K562 (cell line): ENCODE data around the gene ACTN1. TPM values are rescaled to one million over a fixed set of nuclear protein-coding genes. Genes with fewer than 3 reads are reported as not detected.
A peak's percentile ranks its signal among the peaks of the same experiment; 100 is the strongest.

Experiments used
- ATAC-seq: fragments of 200-7000 bp; cut with Tn5 transposase; 3 replicates; pipeline ENCODE4 v1.9.1; 2020; ENCODE audit warnings: moderate library complexity
- BruUV-seq: library from RNA; stranded (reverse); fragments of 400-500 nt; replicated peaks from 2 replicates; lab custom pipeline; 2021; lab: Mats Ljungman, UMichigan
- CTCF ChIA-PET: fragments of 300-600 bp; formaldehyde crosslinking; extraction: SDS; loops from one replicate; lab custom pipeline; 2021; ENCODE audit warnings: low intra/inter-chr PET ratio; lab: Yijun Ruan, JAX
- POLR2A ChIA-PET: fragments of 300-600, 350-650 bp; sonication (Branson Sonifier 250); formaldehyde crosslinking; extraction: SDS; loops from one replicate; lab custom pipeline; 2021; ENCODE audit warnings: antibody characterized with exemption, inconsistent platforms; lab: Yijun Ruan, JAX
- DNase-seq, 4 experiments: peaks; one replicate each; pipeline versions ENCODE4 v3.0.0 to v3.0.0-alpha.2; 2011 to 2018; ENCODE audit warnings: low spot score in 3 of 4, mixed read lengths in 3 of 4; ENCODE audit errors: extremely low read depth in 1 of 4
- FAIRE-seq: peaks from 2 replicates; lab custom pipeline; 2011; peaks lifted over from hg19 to GRCh38; lab: Jason Lieb, UNC
- H2AFZ ChIP-seq: 2 replicates; pipeline ENCODE4 v1.6.0; 2011; ENCODE audit warnings: low read depth, low read length, control low read depth, inconsistent platforms
- H3K27ac ChIP-seq: fragments of 200-600 bp; 3 replicates; pipeline ENCODE4 v1.8.0; 2011; ENCODE audit warnings: low read depth, mild to moderate bottlenecking, control low read depth, inconsistent platforms, low read length, moderate library complexity, mixed read lengths; ENCODE audit errors: extremely low read depth
- H3K27me3 ChIP-seq, 2 experiments: fragments of 300-600 bp in 1 of 2; 2 replicates in 1 of 2; 3 replicates in 1 of 2; pipeline versions ENCODE4 v1.6.0 to v1.8.0; 2011; ENCODE audit warnings: inconsistent platforms in 2 of 2, low read length in 2 of 2, mild to moderate bottlenecking in 1 of 2, mixed read lengths in 1 of 2, moderate library complexity in 1 of 2; ENCODE audit not compliant: control insufficient read depth in 2 of 2, insufficient read depth in 2 of 2
- H3K36me3 ChIP-seq: fragments of 300-600 bp; 3 replicates; pipeline ENCODE4 v1.8.0; 2011; ENCODE audit warnings: mild to moderate bottlenecking, low read length, inconsistent platforms; ENCODE audit not compliant: control insufficient read depth, insufficient read depth
- H3K4me1 ChIP-seq, 2 experiments: fragments of 200-600 bp in 1 of 2; replicated peaks in 1 of 2; 2 replicates in 1 of 2; 3 replicates in 1 of 2; pipeline versions ENCODE4 v1.5.1 to v1.8.0; 2011; ENCODE audit warnings: inconsistent platforms in 2 of 2, low read length in 2 of 2, mild to moderate bottlenecking in 1 of 2, mixed read lengths in 1 of 2, moderate library complexity in 1 of 2; ENCODE audit not compliant: control insufficient read depth in 2 of 2, insufficient read depth in 2 of 2
- H3K4me2 ChIP-seq: 2 replicates; pipeline ENCODE4 v1.6.1; 2011; ENCODE audit warnings: low read length, control low read depth, inconsistent platforms, mixed read lengths; ENCODE audit not compliant: insufficient read depth
- H3K4me3 ChIP-seq: fragments of 200-600 bp; sonication (generic), shearing (Covaris generic); 2 replicates; pipeline ENCODE4 v1.5.1; 2016; ENCODE audit warnings: control low read depth, inconsistent platforms
- H3K79me2 ChIP-seq: fragments of 200-600 bp; 3 replicates; pipeline ENCODE4 v1.8.0; 2011; ENCODE audit warnings: low read length, inconsistent platforms; ENCODE audit not compliant: control insufficient read depth, insufficient read depth
- H3K9ac ChIP-seq, 2 experiments: 2 replicates each; pipeline versions ENCODE4 v1.6.0 to v1.6.1; 2011; ENCODE audit warnings: low read depth in 2 of 2, low read length in 2 of 2, control low read depth in 1 of 2, inconsistent platforms in 1 of 2, mild to moderate bottlenecking in 1 of 2, mixed read lengths in 1 of 2; ENCODE audit not compliant: insufficient read depth in 1 of 2
- H3K9me1 ChIP-seq: one replicate; pipeline ENCODE4 v1.6.0; 2011; ENCODE audit warnings: inconsistent platforms, mild to moderate bottlenecking, low read length, moderate library complexity; ENCODE audit not compliant: control insufficient read depth, insufficient read depth
- H3K9me3 ChIP-seq: replicated peaks from 2 replicates; pipeline ENCODE4 v1.5.1; 2011; ENCODE audit warnings: low read depth, low read length, inconsistent platforms; ENCODE audit not compliant: control insufficient read depth, insufficient read depth
- H4K20me1 ChIP-seq: replicated peaks from 2 replicates; pipeline ENCODE4 v1.6.1; 2011; ENCODE audit warnings: low read length, inconsistent platforms, mixed read lengths; ENCODE audit not compliant: control insufficient read depth, insufficient read depth
- ATF6 ChIP-seq: sonication (generic); formaldehyde crosslinking; IDR thresholded peaks from 2 replicates; pipeline ENCODE4 v1.4.0; 2020; ENCODE audit warnings: mild to moderate bottlenecking, missing genetic modification reagents
- MTA2 ChIP-seq: fragments of 450-650 bp; IDR thresholded peaks from 2 replicates; pipeline ENCODE4 v1.6.1; 2016; ENCODE audit warnings: low read depth
- NCOA6 ChIP-seq: fragments of 450-650 bp; IDR thresholded peaks from 2 replicates; pipeline ENCODE4 v1.6.1; 2017; ENCODE audit warnings: mild to moderate bottlenecking
- RAD21 ChIP-seq, 2 experiments: fragments of 250-450 bp in 1 of 2; fragments of 450-650 bp in 1 of 2; sonication (Bioruptor Pico) in 1 of 2; formaldehyde crosslinking in 1 of 2; IDR thresholded peaks in 1 of 2; conservative IDR thresholded peaks in 1 of 2; 2 replicates each; pipeline versions ENCODE4 v1.4.0 to v1.8.0; 2020 to 2022; ENCODE audit warnings: mild to moderate bottlenecking in 2 of 2, moderate library complexity in 1 of 2
- SAP30 ChIP-seq: fragments of 200-600 bp; sonication (generic); IDR thresholded peaks from 2 replicates; pipeline ENCODE4 v1.6.1; 2012; ENCODE audit warnings: borderline replicate concordance, low read depth, mild to moderate bottlenecking, moderate library complexity, low read length, control low read depth, inconsistent platforms; ENCODE audit not compliant: insufficient read depth, poor library complexity, severe bottlenecking
- YY1 ChIP-seq, 3 experiments: IDR thresholded peaks; 2 replicates each; pipeline ENCODE4 v1.6.1; 2011; ENCODE audit warnings: low read length in 2 of 3, mild to moderate bottlenecking in 2 of 3, moderate library complexity in 2 of 3, borderline replicate concordance in 1 of 3, control low read depth in 1 of 3, low read depth in 1 of 3; ENCODE audit not compliant: insufficient read depth in 3 of 3, insufficient replicate concordance in 2 of 3, control insufficient read depth in 1 of 3, insufficient read length in 1 of 3; ENCODE audit errors: extremely low read depth in 1 of 3
- ZNF263 ChIP-seq: sonication (generic); formaldehyde crosslinking; IDR thresholded peaks from 2 replicates; pipeline ENCODE4 v1.8.0; 2022; ENCODE audit warnings: mild to moderate bottlenecking, missing genetic modification reagents, borderline replicate concordance
- WGBS: fragments of 100-300 bp; shearing (Covaris generic); methylation state at CpG from one replicate; pipeline ENCODE4 v1.1.6; 2016; ENCODE audit warnings: low coverage, mixed read lengths; ENCODE audit not compliant: insufficient coverage; ENCODE audit errors: missing lambda C conversion rate; 5-methylcytosine and 5-hydroxymethylcytosine counted together
- in situ Hi-C: fragments of 300-500 bp; cut with MboI; formaldehyde crosslinking; loops from 4 replicates; pipeline ENCODE4 v1.15.0; 2018; ENCODE audit warnings: inconsistent platforms, mixed read lengths
- intact Hi-C: fragments of 100-400 bp; cut with micrococcal nuclease; formaldehyde crosslinking; loops from 2 replicates; pipeline ENCODE4 v1.14.2; 2022
- polyA plus RNA-seq, 8 experiments: library from polyadenylated mRNA; depleted of rRNA in 4 of 8; stranded (reverse) in 5 of 8; unstranded in 3 of 8; fragments of >200 nt; fragmentation: Nextera tagmentation in 2 of 8; fragmentation: Illumina TruSeq in 1 of 8; extraction: Ambion mirVana in 2 of 8; extraction: Trizol in 1 of 8; gene quantifications; 2 replicates each; pipeline versions ENCODE4 v1.2.1 to v1.2.3, GENCODE V29; 2011 to 2014; ENCODE audit warnings: inconsistent platforms in 1 of 8, missing spikeins in 1 of 8
- total RNA-seq, 7 experiments: library from RNA; depleted of rRNA in 6 of 7; stranded (reverse); fragments of >200 nt in 6 of 7; fragmentation: Illumina TruSeq in 2 of 7; extraction: Trizol in 2 of 7; gene quantifications; 2 replicates each; pipeline versions ENCODE4 v1.2.1 to v1.2.3, GENCODE V29; 2011 to 2021; ENCODE audit warnings: low replicate concordance in 1 of 7
- TF ChIP-seq, protein P1 (sequence below): fragments of 250-450 bp; sonication (Bioruptor Pico); IDR thresholded peaks from 2 replicates; pipeline ENCODE4 v1.5.0; 2020; ENCODE audit warnings: mild to moderate bottlenecking

The ACTN1 gene
- total and polyA plus RNA-seq, 9 of the 15 experiments (the other 6 are each of a cell fraction or from before 2014, with no cell fraction given): 2.2 to 67.7 (median 34.5) TPM

- TF ChIP-seq ATF6 (no peak), SAP30 (no peak), MTA2 (no peak), NCOA6 (no peak)
- TF ChIP-seq, protein P1, sequence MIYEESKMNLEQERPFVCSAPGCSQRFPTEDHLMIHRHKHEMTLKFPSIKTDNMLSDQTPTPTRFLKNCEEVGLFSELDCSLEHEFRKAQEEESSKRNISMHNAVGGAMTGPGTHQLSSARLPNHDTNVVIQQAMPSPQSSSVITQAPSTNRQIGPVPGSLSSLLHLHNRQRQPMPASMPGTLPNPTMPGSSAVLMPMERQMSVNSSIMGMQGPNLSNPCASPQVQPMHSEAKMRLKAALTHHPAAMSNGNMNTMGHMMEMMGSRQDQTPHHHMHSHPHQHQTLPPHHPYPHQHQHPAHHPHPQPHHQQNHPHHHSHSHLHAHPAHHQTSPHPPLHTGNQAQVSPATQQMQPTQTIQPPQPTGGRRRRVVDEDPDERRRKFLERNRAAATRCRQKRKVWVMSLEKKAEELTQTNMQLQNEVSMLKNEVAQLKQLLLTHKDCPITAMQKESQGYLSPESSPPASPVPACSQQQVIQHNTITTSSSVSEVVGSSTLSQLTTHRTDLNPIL (CRISPR knock-in tag): no peak
Observed at GRCh38 chr14:68913516-68913915, 65.6 kb downstream of the ACTN1 start (continued).

DNA sequence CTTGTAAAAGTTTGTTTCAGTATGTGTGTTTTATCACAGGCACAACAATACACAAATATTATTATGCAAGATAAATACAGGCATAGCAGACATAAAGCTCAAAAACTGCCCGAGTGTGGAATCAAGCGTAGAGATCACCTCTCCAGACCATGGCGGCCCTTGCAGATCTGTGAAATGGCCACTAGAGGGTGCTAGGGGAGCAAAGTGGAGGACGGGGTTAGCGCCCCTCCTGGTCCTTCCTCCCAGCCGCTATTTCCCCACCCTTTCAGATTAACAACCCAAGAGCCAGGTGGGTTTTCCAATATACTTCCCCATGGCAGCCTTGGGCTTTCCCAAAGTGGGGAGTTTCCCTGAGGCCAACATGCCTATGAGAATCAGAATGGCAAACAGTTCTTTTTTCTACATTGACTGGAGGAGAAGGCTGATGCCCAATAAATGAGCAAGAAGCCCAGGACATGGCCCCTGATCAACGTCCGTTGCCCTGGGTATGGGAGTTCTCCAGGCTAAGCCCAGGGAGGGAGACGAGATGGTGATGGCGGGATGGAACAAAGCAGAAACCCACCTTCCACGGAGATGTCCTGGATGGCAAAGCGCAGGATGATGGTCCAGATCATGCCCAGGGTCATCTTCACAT, 67.4 kb downstream of the ACTN1 start:
- WGBS: 4% methylated on average over 6 of the region's 12 CpGs
- DNase-seq (peak; percentile 81 to 88 (median 88)), FAIRE-seq (peak; percentile 94), ATAC-seq (peak; percentile 100)
- Histone ChIP-seq H3K27ac (no peak overlapping the region), H3K4me1 (no peaks in the 10 kb centered on the region), H3K9me1 (no peaks in the 10 kb centered on the region), H3K9me3 (no peaks in the 10 kb centered on the region), H3K4me2 (no peak overlapping the region), H2AFZ (no peak overlapping the region), H3K4me3 (no peak overlapping the region), H3K27me3 (no peaks in the 10 kb centered on the region), H3K79me2 (no peaks in the 10 kb centered on the region), H4K20me1 (no peaks in the 10 kb centered on the region), H3K9ac (no peak overlapping the region), H3K36me3 (peaks cover 36% of the 10 kb centered on the region; the same call in 2 of the 3 replicates)
- in situ Hi-C loops (loop anchor here (10.0 kb wide), 1 partner anchor 183 kb away; no protein-coding TSS in a partner anchor), intact Hi-C loops (loop anchor here (1.0 to 10.0 kb wide), 3 partner anchors 93 to 195 kb away; no protein-coding TSS in a partner anchor)
- CTCF ChIA-PET: interaction anchor here (1.2 to 2.0 kb wide), 4 partner anchors 30 to 196 kb away, joined by 3 to 13 read pairs (median 4); no protein-coding TSS in a partner anchor
- POLR2A ChIA-PET: interaction anchor here (0.6 kb wide), 1 partner anchor 28 kb away, joined by 3 read pairs; no protein-coding TSS in a partner anchor
- no TSS peak for BruUV-seq
- TF ChIP-seq ZNF263 (peak; percentile 34; the same call in 1 of the 2 replicates), RAD21 (CRISPR knock-in tag; conservative IDR thresholded peaks at IDR 0.05 in 1 of 2, IDR thresholded peaks at IDR 0.05 in 1 of 2) (peak; percentile 83 to 89), YY1 (IDR thresholded peaks at IDR 0.05; ENCODE audit: borderline replicate concordance in 1 of 3, control insufficient read depth in 1 of 3, extremely low read depth in 1 of 3, insufficient read depth in 3 of 3, insufficient read length in 1 of 3, insufficient replicate concordance in 2 of 3, low read depth in 1 of 3, low read length in 2 of 3) (peak in 2 of 3 experiments; percentile 59 to 84)
